NCI-H2029 treated with DMSO at 0.1 percent for 48 hours (cell line): Measurements from ENCODE around the gene ANKRD6.

Source experiments
- DNase-seq: peaks from one replicate; lab custom pipeline; 2025; lab: John Stamatoyannopoulos, UW

ANKRD6 gene

GRCh38 chr6:89509777-89510281, 76.9 kb downstream of the ANKRD6 start:
- peak; percentile 95 for DNase-seq

- no peak for DNase-seq
Measured at GRCh38 chr6:89510393-89510792, 77.4 kb downstream of the ANKRD6 start.

GRCh38 chr6:89518352-89519055, 85.6 kb downstream of the ANKRD6 start:
- no peak for DNase-seq

- DNase-seq = no peak
Measured at GRCh38 chr6:89520736-89521135, 87.8 kb downstream of the ANKRD6 start.

GRCh38 chr6:89522778-89523177, 89.8 kb downstream of the ANKRD6 start:
- DNase-seq = no peak

- no peak for DNase-seq
Measured at GRCh38 chr6:89525786-89526562, 93.0 kb downstream of the ANKRD6 start.

- DNase-seq = no peak
Measured at GRCh38 chr6:89526563-89526869, 93.6 kb downstream of the ANKRD6 start.

GRCh38 chr6:89527634-89528033, 94.7 kb downstream of the ANKRD6 start:
- DNase-seq = no peak

- DNase-seq = no peak
Measured at GRCh38 chr6:89528866-89529265, 95.9 kb downstream of the ANKRD6 start.

GRCh38 chr6:89530982-89531381, 98.0 kb downstream of the ANKRD6 start:
- no peak for DNase-seq

- no peak for DNase-seq
Measured at GRCh38 chr6:89536231-89536630, 103.3 kb downstream of the ANKRD6 start.

GRCh38 chr6:89539779-89540178, 106.8 kb downstream of the ANKRD6 start:
- no peak for DNase-seq

- DNase-seq = no peak
Measured at GRCh38 chr6:89542081-89542857, 109.3 kb downstream of the ANKRD6 start.

- no peak for DNase-seq
Measured at GRCh38 chr6:89542866-89543265, 109.9 kb downstream of the ANKRD6 start.

GRCh38 chr6:89547281-89547680, 114.3 kb downstream of the ANKRD6 start:
- no peak for DNase-seq

- no peak for DNase-seq
Measured at GRCh38 chr6:89553431-89553830, 120.5 kb downstream of the ANKRD6 start.

GRCh38 chr6:89554106-89554505, 121.2 kb downstream of the ANKRD6 start:
- DNase-seq = peak; percentile 28

GRCh38 chr6:89555031-89555430, 122.1 kb downstream of the ANKRD6 start:
- DNase-seq = no peak

GRCh38 chr6:89555806-89556205, 122.9 kb downstream of the ANKRD6 start:
- no peak for DNase-seq

- DNase-seq = no peak
Measured at GRCh38 chr6:89559487-89559886, 126.5 kb downstream of the ANKRD6 start.

- DNase-seq = peak; percentile 12
Measured at GRCh38 chr6:89562093-89562973, 129.4 kb downstream of the ANKRD6 start.

GRCh38 chr6:89563866-89564265, 130.9 kb downstream of the ANKRD6 start:
- DNase-seq = no peak
